GM13977 (cell line): ENCODE results near the gene TAF8.

Source experiments
- DNase-seq: peaks from one replicate; pipeline ENCODE4 v3.0.0; 2012; ENCODE audit warnings: low spot score
- CTCF ChIP-seq: IDR thresholded peaks from 2 replicates; pipeline ENCODE4 v1.5.1; 2012; ENCODE audit warnings: mild to moderate bottlenecking, control low read depth; ENCODE audit not compliant: insufficient read depth; ENCODE audit errors: extremely low read depth, missing control alignments
- in situ Hi-C: fragments of 300-500 bp; cut with MboI; formaldehyde crosslinking; loops from one replicate; pipeline ENCODE4 v1.12.0; 2022; ENCODE audit warnings: low sequenced_read_pairs, low pct_unique_long_range_greater_than_20kb, mixed read lengths, inconsistent platforms; ENCODE audit not compliant: unreplicated experiment

The TAF8 gene

GRCh38 chr6:42047213-42047590, 3.1 kb upstream of the TAF8 start:
- in situ Hi-C loops = loop anchor here (10.0 kb wide), 3 partner anchors 122 to 262 kb away; partner anchors contain the start of genes BYSL, MED20, PRICKLE4 and TOMM6
- no peak for TF ChIP-seq CTCF
- DNase-seq = no peak

DNA sequence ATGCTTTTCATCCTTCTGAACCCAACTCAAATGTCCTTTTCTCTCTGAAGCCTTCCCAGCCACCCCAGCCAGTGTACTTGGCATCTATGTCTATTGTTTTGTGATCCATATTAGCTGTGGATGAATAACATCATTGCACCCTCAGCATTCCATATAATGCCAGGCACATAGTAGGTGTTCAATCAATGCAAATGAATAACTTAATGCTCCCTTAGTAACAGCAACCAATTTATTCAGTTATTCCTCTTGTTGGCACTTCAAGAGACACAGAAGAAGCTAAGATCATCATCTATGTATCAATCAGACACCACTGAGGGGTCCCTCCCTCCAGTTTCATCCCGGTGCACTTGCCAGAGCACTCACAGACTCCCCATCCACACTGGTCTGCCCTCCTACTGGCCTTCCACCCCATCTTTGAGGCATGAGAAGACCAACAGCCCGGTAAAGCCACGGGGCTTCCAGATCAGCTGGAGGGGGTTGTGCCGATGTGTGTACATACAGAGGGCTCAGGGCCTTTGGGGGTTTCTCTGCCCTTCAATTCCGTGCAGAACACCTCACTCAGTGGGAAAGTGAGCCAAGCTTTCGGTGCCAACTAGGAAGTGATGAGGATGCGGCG, 2.4 kb upstream of the TAF8 start:
- in situ Hi-C loops = loop anchor here (10.0 kb wide), 3 partner anchors 123 to 263 kb away; partner anchors contain the start of genes BYSL, MED20, PRICKLE4 and TOMM6

DNA sequence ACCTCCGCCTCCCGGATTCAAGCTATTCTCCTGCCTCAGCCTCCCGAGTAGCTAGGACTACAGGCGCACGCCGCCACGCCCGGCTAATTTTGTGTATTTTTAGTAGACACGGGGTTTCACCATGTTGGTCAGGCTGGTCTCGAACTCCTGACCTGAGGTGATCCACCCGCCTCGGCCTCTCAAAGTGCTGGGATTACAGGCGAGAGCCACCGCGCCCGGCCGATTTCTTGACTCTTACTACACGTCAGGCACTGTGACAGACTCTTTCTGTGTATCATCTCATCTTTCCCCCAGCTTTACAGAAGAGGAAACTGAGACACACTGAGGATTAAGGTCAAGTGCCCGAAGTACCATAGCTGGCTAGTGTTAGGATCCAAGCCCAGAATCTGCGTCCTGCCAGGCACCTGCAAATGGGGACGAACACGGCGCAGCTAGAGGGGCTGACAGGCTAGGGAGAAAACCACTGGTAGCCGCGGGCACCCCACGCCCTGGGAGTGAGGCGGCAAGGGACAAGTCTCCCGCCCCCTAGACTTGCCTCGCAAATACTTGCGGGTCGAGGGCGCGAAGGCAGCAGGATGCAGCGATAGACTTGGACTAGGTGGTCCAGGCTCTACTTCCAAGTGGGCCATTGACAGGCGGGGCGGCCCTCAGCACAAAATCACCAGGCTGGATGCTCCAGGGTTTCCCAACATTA, 1.1 kb upstream of the TAF8 start:
- DNase-seq = no peak
- in situ Hi-C loops = loop anchor here (10.0 kb wide), 3 partner anchors 124 to 264 kb away; partner anchors contain the start of genes BYSL, MED20, PRICKLE4 and TOMM6
- TF ChIP-seq CTCF = no peak

More for the DNA sequence above, 2.4 kb upstream of the TAF8 start:
- no peak for TF ChIP-seq CTCF
- DNase-seq = no peak

DNA sequence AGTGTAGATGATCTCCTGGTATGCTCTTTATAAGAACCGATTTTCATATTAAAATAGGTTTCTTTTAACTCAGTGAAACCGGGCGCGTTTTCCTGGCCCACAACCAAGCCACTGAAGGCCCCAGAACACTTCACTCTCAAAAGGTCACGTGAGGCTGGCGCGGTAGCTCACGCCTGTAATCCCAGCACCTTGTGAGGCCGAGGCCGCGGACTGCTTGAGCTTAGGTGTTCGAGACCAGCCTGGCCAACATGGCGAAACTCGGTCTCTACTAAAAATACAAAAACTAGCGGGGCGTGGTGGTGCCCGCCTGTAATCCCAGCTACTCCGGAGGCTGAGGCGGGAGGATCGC, 402 bp upstream of the TAF8 start:
- TF ChIP-seq CTCF = no peak
- in situ Hi-C loops = loop anchor here (10.0 kb wide), 3 partner anchors 125 to 265 kb away; partner anchors contain the start of genes BYSL, MED20, PRICKLE4 and TOMM6
- DNase-seq = no peak

- DNase-seq = no peak
- TF ChIP-seq CTCF = no peak
- in situ Hi-C loops = no loop called here
Measured at GRCh38 chr6:42051268-42051653, 937 bp downstream of the TAF8 start.

DNA sequence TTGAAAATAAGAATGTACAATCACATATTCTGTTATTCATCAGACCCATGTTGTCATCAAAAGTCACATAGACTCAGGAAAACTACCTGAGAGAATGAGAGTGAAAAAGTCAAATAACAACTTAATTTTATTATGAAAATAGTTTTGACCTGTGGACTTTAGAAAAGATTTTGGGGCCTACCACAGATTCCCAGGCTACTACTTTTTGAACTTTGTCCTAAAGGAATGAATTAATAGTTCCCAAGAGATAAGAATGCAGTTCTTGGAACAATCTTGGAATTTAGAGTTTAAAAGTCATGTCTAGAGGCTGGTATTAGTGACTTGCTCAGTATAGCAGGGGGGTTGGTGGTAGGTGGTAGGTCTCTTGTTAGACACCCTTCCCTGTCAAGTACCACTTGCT, 3.3 kb downstream of the TAF8 start:
- in situ Hi-C loops = no loop called here
- no peak for DNase-seq
- no peak for TF ChIP-seq CTCF
